Mucosa of stomach (tissue), 1 donor: ENCODE data around the gene SMOC2.
"Not testable (repeated sequence)": the region's sequence is repeated elsewhere in the genome, so short reads cannot be mapped to it uniquely, and the experiment has no call there.

Experiments used
- H3K27me3 ChIP-seq: one replicate; pipeline ENCODE4 v1.7.0; 2013; ENCODE audit warnings: mild to moderate bottlenecking, low read length; ENCODE audit not compliant: control insufficient read depth, insufficient read depth
- H3K36me3 ChIP-seq: one replicate; pipeline ENCODE4 v1.7.0; 2013; ENCODE audit warnings: low read length; ENCODE audit not compliant: control insufficient read depth, insufficient read depth
- H3K4me1 ChIP-seq: one replicate; pipeline ENCODE4 v1.7.0; 2013; ENCODE audit warnings: mild to moderate bottlenecking, low read length; ENCODE audit not compliant: control insufficient read depth, insufficient read depth
- H3K4me3 ChIP-seq: one replicate; pipeline ENCODE4 v1.7.0; 2013; ENCODE audit warnings: low read length
- H3K9ac ChIP-seq: one replicate; pipeline ENCODE4 v1.7.0; 2013; ENCODE audit warnings: mild to moderate bottlenecking, low read length, moderate library complexity
- H3K9me3 ChIP-seq: one replicate; pipeline ENCODE4 v1.7.0; 2013; ENCODE audit warnings: mild to moderate bottlenecking, low read length, moderate library complexity; ENCODE audit not compliant: control insufficient read depth
- donor health status: Pancreatic carcinoma.

SMOC2 gene

GRCh38 chr6:168703990-168704389 is 263.0 kb downstream of the SMOC2 start:
- Histone ChIP-seq H3K9me3 (no peaks in the 10 kb centered on the region), H3K4me3 (no peak overlapping the region), H3K27me3 (no peaks in the 10 kb centered on the region)

GRCh38 chr6:168704678-168705077 is 263.7 kb downstream of the SMOC2 start:
- no peaks in the 10 kb centered on the region for H3K27me3 ChIP-seq
- H3K9me3 ChIP-seq = no peaks in the 10 kb centered on the region
- H3K4me1 ChIP-seq = no peaks in the 10 kb centered on the region
- H3K36me3 ChIP-seq = no peaks in the 10 kb centered on the region
- H3K9ac ChIP-seq = no peak overlapping the region
- H3K4me3 ChIP-seq = no peak overlapping the region

More at GRCh38 chr6:168703990-168704389, 263.0 kb downstream of the SMOC2 start:
- no peak overlapping the region for H3K9ac ChIP-seq
- H3K4me1 ChIP-seq = no peaks in the 10 kb centered on the region
- no peaks in the 10 kb centered on the region for H3K36me3 ChIP-seq

- H3K9me3 ChIP-seq, H3K4me1 ChIP-seq, H3K27me3 ChIP-seq, H3K9ac ChIP-seq, H3K4me3 ChIP-seq, H3K36me3 ChIP-seq: not testable (repeated sequence)
Observed at GRCh38 chr6:168705271-168705670, 264.3 kb downstream of the SMOC2 start.

GRCh38 chr6:168706471-168707177 is 265.6 kb downstream of the SMOC2 start:
- Histone ChIP-seq H3K27me3 (no peaks in the 10 kb centered on the region), H3K9ac (no peak overlapping the region), H3K36me3 (no peaks in the 10 kb centered on the region), H3K4me1 (no peaks in the 10 kb centered on the region), H3K9me3 (no peaks in the 10 kb centered on the region), H3K4me3 (no peak overlapping the region)

GRCh38 chr6:168708526-168708925 is 267.5 kb downstream of the SMOC2 start:
- Histone ChIP-seq H3K9ac (no peak overlapping the region), H3K36me3 (no peaks in the 10 kb centered on the region), H3K27me3 (no peaks in the 10 kb centered on the region), H3K4me3 (no peak overlapping the region), H3K4me1 (no peaks in the 10 kb centered on the region), H3K9me3 (no peaks in the 10 kb centered on the region)

- Histone ChIP-seq H3K4me3 (no peak overlapping the region), H3K27me3 (no peaks in the 10 kb centered on the region), H3K9ac (no peak overlapping the region), H3K36me3 (no peaks in the 10 kb centered on the region), H3K4me1 (no peaks in the 10 kb centered on the region), H3K9me3 (no peaks in the 10 kb centered on the region)
Observed at GRCh38 chr6:168708984-168709383, 268.0 kb downstream of the SMOC2 start.

GRCh38 chr6:168709390-168709789 is 268.4 kb downstream of the SMOC2 start:
- Histone ChIP-seq H3K36me3 (no peaks in the 10 kb centered on the region), H3K9me3 (no peaks in the 10 kb centered on the region), H3K27me3 (no peaks in the 10 kb centered on the region), H3K4me1 (no peaks in the 10 kb centered on the region), H3K4me3 (no peak overlapping the region), H3K9ac (no peak overlapping the region)

GRCh38 chr6:168709991-168710390 is 269.0 kb downstream of the SMOC2 start:
- no peaks in the 10 kb centered on the region for H3K27me3 ChIP-seq
- no peaks in the 10 kb centered on the region for H3K4me1 ChIP-seq
- no peaks in the 10 kb centered on the region for H3K9me3 ChIP-seq
- H3K4me3 ChIP-seq = no peak overlapping the region
- H3K9ac ChIP-seq = no peak overlapping the region
- no peaks in the 10 kb centered on the region for H3K36me3 ChIP-seq

- no peak overlapping the region for H3K4me3 ChIP-seq
- H3K4me1 ChIP-seq = no peaks in the 10 kb centered on the region
- H3K9ac ChIP-seq = no peak overlapping the region
- H3K9me3 ChIP-seq = no peaks in the 10 kb centered on the region
- H3K27me3 ChIP-seq = no peaks in the 10 kb centered on the region
- H3K36me3 ChIP-seq = no peaks in the 10 kb centered on the region
Observed at GRCh38 chr6:168711049-168711640, 270.2 kb downstream of the SMOC2 start.

GRCh38 chr6:168711666-168712300 is 270.8 kb downstream of the SMOC2 start:
- Histone ChIP-seq H3K4me1 (no peaks in the 10 kb centered on the region), H3K27me3 (no peaks in the 10 kb centered on the region), H3K9me3 (no peaks in the 10 kb centered on the region), H3K9ac (no peak overlapping the region), H3K4me3 (no peak overlapping the region), H3K36me3 (no peaks in the 10 kb centered on the region)

GRCh38 chr6:168712993-168713392 is 272.0 kb downstream of the SMOC2 start:
- H3K9me3 ChIP-seq = no peaks in the 10 kb centered on the region
- H3K27me3 ChIP-seq = no peaks in the 10 kb centered on the region
- no peak overlapping the region for H3K4me3 ChIP-seq
- H3K9ac ChIP-seq = no peak overlapping the region
- no peaks in the 10 kb centered on the region for H3K36me3 ChIP-seq
- H3K4me1 ChIP-seq = no peaks in the 10 kb centered on the region

- no peak overlapping the region for H3K4me3 ChIP-seq
- H3K9ac ChIP-seq = no peak overlapping the region
- no peaks in the 10 kb centered on the region for H3K9me3 ChIP-seq
- no peaks in the 10 kb centered on the region for H3K36me3 ChIP-seq
- H3K4me1 ChIP-seq = no peaks in the 10 kb centered on the region
- no peaks in the 10 kb centered on the region for H3K27me3 ChIP-seq
Observed at GRCh38 chr6:168713839-168714238, 272.9 kb downstream of the SMOC2 start.
